Activated T-cell treated with anti-CD3 and anti-CD28 coated beads for 48 hours (primary cell): Measurements from ENCODE around the gene TCAIM.

Source experiments
- DNase-seq: peaks from one replicate; pipeline ENCODE4 v3.0.0-alpha.2; 2020; ENCODE audit warnings: low read depth

TCAIM gene

GRCh38 chr3:44445786-44446185 is 107.2 kb downstream of the TCAIM start:
- DNase-seq, result no peak

GRCh38 chr3:44446929-44447328 is 108.4 kb downstream of the TCAIM start:
- no peak for DNase-seq

- no peak for DNase-seq
Measured at GRCh38 chr3:44451441-44451840, 112.9 kb downstream of the TCAIM start.

GRCh38 chr3:44454258-44454657 is 115.7 kb downstream of the TCAIM start:
- no peak for DNase-seq

- DNase-seq, result no peak
Measured at GRCh38 chr3:44455318-44455717, 116.8 kb downstream of the TCAIM start.
